HepG2 (cell line): Measurements from ENCODE around the gene NPPC. TPM values are rescaled to one million over a fixed set of nuclear protein-coding genes. Genes with fewer than 3 reads are reported as not detected.

Experiments
- ATAC-seq: fragments of 200-7000 bp; cut with Tn5 transposase; 3 replicates; pipeline ENCODE4 v1.9.1; 2020; ENCODE audit warnings: mild to moderate bottlenecking, moderate library complexity
- BruUV-seq: library from RNA; stranded (reverse); fragments of 400-500 nt; replicated peaks from 2 replicates; lab custom pipeline; 2021; lab: Mats Ljungman, UMichigan
- CTCF ChIA-PET: fragments of 300-600 bp; formaldehyde crosslinking; extraction: SDS; loops from one replicate; lab custom pipeline; 2021; ENCODE audit warnings: low total read pairs, inconsistent platforms, low intra/inter-chr PET ratio; lab: Yijun Ruan, JAX
- POLR2A ChIA-PET: fragments of 350-600 bp; sonication (Branson Sonifier 250); formaldehyde crosslinking; loops from one replicate; lab custom pipeline; 2020; ENCODE audit warnings: antibody characterized with exemption, inconsistent platforms; lab: Yijun Ruan, JAX
- DNase-seq: peaks from one replicate; pipeline ENCODE4 v3.0.0-alpha.2; 2015; ENCODE audit warnings: low spot score
- FAIRE-seq: peaks from 3 replicates; lab custom pipeline; 2011; peaks lifted over from hg19 to GRCh38; lab: Jason Lieb, UNC
- H2AFZ ChIP-seq: one replicate; pipeline ENCODE4 v1.6.1; 2011; ENCODE audit warnings: low read length, inconsistent platforms
- H3K27ac ChIP-seq: fragments of 300-600 bp; 3 replicates; pipeline ENCODE4 v1.8.0; 2011; ENCODE audit warnings: mixed run types, mild to moderate bottlenecking, mixed read lengths, low read length, inconsistent platforms; ENCODE audit not compliant: insufficient read depth; ENCODE audit errors: extremely low read length
- H3K27me3 ChIP-seq, 2 experiments: fragments of 200-600 bp in 1 of 2; 2 replicates in 1 of 2; 3 replicates in 1 of 2; pipeline versions ENCODE4 v1.6.0 to v1.8.0; 2011; ENCODE audit warnings: low read length in 2 of 2, mild to moderate bottlenecking in 2 of 2, moderate library complexity in 2 of 2, inconsistent platforms in 1 of 2; ENCODE audit not compliant: insufficient read depth in 2 of 2, control insufficient read depth in 1 of 2
- H3K36me3 ChIP-seq, 2 experiments: fragments of 200-600 bp in 1 of 2; replicated peaks in 1 of 2; 2 replicates in 1 of 2; 3 replicates in 1 of 2; pipeline versions ENCODE4 v1.5.1 to v1.8.0; 2011; ENCODE audit warnings: low read length in 2 of 2, inconsistent platforms in 1 of 2; ENCODE audit not compliant: insufficient read depth in 2 of 2, control insufficient read depth in 1 of 2
- H3K4me1 ChIP-seq: 2 replicates; pipeline ENCODE4 v1.5.1; 2012; ENCODE audit warnings: low read length, inconsistent platforms; ENCODE audit not compliant: insufficient read depth
- H3K4me2 ChIP-seq: 2 replicates; pipeline ENCODE4 v1.6.0; 2011; ENCODE audit warnings: low read depth, low read length, inconsistent platforms
- H3K4me3 ChIP-seq, 3 experiments: fragments of 200-600 bp in 1 of 3; sonication (generic), shearing (Covaris generic) in 1 of 3; replicated peaks in 1 of 3; 2 replicates each; pipeline ENCODE4 v1.5.1; 2011 to 2016; ENCODE audit warnings: low read length in 3 of 3, inconsistent platforms in 2 of 3, low read depth in 2 of 3, mild to moderate bottlenecking in 2 of 3, control low read depth in 1 of 3, mixed read lengths in 1 of 3; ENCODE audit not compliant: insufficient read depth in 1 of 3
- H3K79me2 ChIP-seq: one replicate; pipeline ENCODE4 v1.6.1; 2011; ENCODE audit warnings: low read length, inconsistent platforms; ENCODE audit not compliant: insufficient read depth
- H3K9ac ChIP-seq: 2 replicates; pipeline ENCODE4 v1.6.0; 2011; ENCODE audit warnings: mild to moderate bottlenecking, low read depth, low read length, inconsistent platforms; ENCODE audit not compliant: insufficient read depth
- H3K9me3 ChIP-seq: 2 replicates; pipeline ENCODE4 v1.5.1; 2012; ENCODE audit warnings: mild to moderate bottlenecking, low read length
- H4K20me1 ChIP-seq: 2 replicates; pipeline ENCODE4 v1.6.0; 2011; ENCODE audit warnings: inconsistent platforms, mild to moderate bottlenecking, low read length, moderate library complexity; ENCODE audit not compliant: insufficient read depth
- AKAP8 ChIP-seq: sonication (generic); formaldehyde crosslinking; IDR thresholded peaks from 2 replicates; pipeline ENCODE4 v1.5.1; 2020; ENCODE audit warnings: mild to moderate bottlenecking, missing genetic modification reagents
- CCDC6 ChIP-seq: sonication (generic); formaldehyde crosslinking; IDR thresholded peaks from 2 replicates; pipeline ENCODE4 v1.8.1; 2022; ENCODE audit warnings: mild to moderate bottlenecking, missing genetic modification reagents, moderate library complexity
- CREB1 ChIP-seq, 2 experiments: fragments of 450-650 bp in 1 of 2; IDR thresholded peaks; 2 replicates each; pipeline ENCODE4 v1.6.1; 2016 to 2017; ENCODE audit warnings: control low read depth in 1 of 2, mild to moderate bottlenecking in 1 of 2, missing compliant biosample characterization in 1 of 2, missing genetic modification characterization in 1 of 2
- JUNB ChIP-seq: sonication (generic); formaldehyde crosslinking; IDR thresholded peaks from 2 replicates; pipeline ENCODE4 v1.8.0; 2022; ENCODE audit warnings: missing genetic modification reagents, mild to moderate bottlenecking, borderline replicate concordance
- KDM5B ChIP-seq: sonication (generic); formaldehyde crosslinking; IDR thresholded peaks from 2 replicates; pipeline ENCODE4 v1.4.0; 2020; ENCODE audit warnings: missing genetic modification reagents, mild to moderate bottlenecking, borderline replicate concordance
- PCBP1 ChIP-seq: fragments of 200-400 bp; formaldehyde crosslinking; IDR thresholded peaks from 2 replicates; pipeline ENCODE4 v1.6.1; 2017; ENCODE audit warnings: mild to moderate bottlenecking, low read depth, low read length, borderline replicate concordance
- RBM22 ChIP-seq: fragments of 200-400 bp; formaldehyde crosslinking; optimal IDR thresholded peaks from 2 replicates; pipeline ENCODE3; 2017; ENCODE audit warnings: mild to moderate bottlenecking, low read length, moderate library complexity
- ZFP36 ChIP-seq: fragments of 150-350 bp; IDR thresholded peaks from 2 replicates; pipeline ENCODE4 v1.6.1; 2018; ENCODE audit warnings: borderline replicate concordance, low read length, low read depth; ENCODE audit not compliant: partially characterized antibody
- ZFP36L1 ChIP-seq: sonication (generic); formaldehyde crosslinking; IDR thresholded peaks from 2 replicates; pipeline ENCODE4 v1.8.0; 2022; ENCODE audit warnings: mild to moderate bottlenecking, missing genetic modification reagents, moderate library complexity
- ZNF468 ChIP-seq: sonication (generic); formaldehyde crosslinking; IDR thresholded peaks from 2 replicates; pipeline ENCODE4 v1.8.0; 2022; ENCODE audit warnings: mild to moderate bottlenecking, moderate library complexity, missing genetic modification reagents
- ZNF776 ChIP-seq: sonication (generic); formaldehyde crosslinking; IDR thresholded peaks from 2 replicates; pipeline ENCODE4 v1.4.0; 2020; ENCODE audit warnings: mild to moderate bottlenecking, missing genetic modification reagents
- ZNF891 ChIP-seq: sonication (generic); formaldehyde crosslinking; IDR thresholded peaks from 2 replicates; pipeline ENCODE4 v1.5.0; 2020; ENCODE audit warnings: mild to moderate bottlenecking, missing genetic modification reagents
- ZSCAN21 ChIP-seq: sonication (generic); formaldehyde crosslinking; IDR thresholded peaks from 2 replicates; pipeline ENCODE4 v1.8.0; 2022; ENCODE audit warnings: mild to moderate bottlenecking, missing genetic modification reagents, moderate library complexity, borderline replicate concordance
- WGBS: methylation state at CpG from one replicate; pipeline ENCODE4 v1.1.6; 2017; ENCODE audit warnings: low lambda C conversion rate; 5-methylcytosine and 5-hydroxymethylcytosine counted together
- in situ Hi-C: cut with HindIII; loops from 2 replicates; pipeline ENCODE4 v1.10.0; 2017; ENCODE audit warnings: low pct_unique_long_range_greater_than_20kb; ENCODE audit not compliant: extremely low pct_ligation_motif_present
- intact Hi-C: fragments of 100-400 bp; cut with micrococcal nuclease; formaldehyde crosslinking; loops from one replicate; pipeline ENCODE4 v1.10.0; 2022; ENCODE audit not compliant: unreplicated experiment
- polyA plus RNA-seq, 8 experiments: library from polyadenylated mRNA; depleted of rRNA in 3 of 8; stranded (reverse) in 7 of 8; unstranded in 1 of 8; fragments of >200 nt; fragmentation: Illumina TruSeq in 4 of 8; extraction: Trizol in 4 of 8; gene quantifications; 2 replicates each; pipeline versions ENCODE4 v1.2.1 to v1.2.3, GENCODE V29; 2011 to 2016; ENCODE audit warnings: low read depth in 4 of 8, missing spikeins in 1 of 8, mixed read lengths in 1 of 8; ENCODE audit not compliant: insufficient read depth in 1 of 8
- total RNA-seq, 5 experiments: library from RNA; depleted of rRNA; stranded (reverse); fragments of >200 nt; fragmentation: Illumina TruSeq; extraction: Trizol; gene quantifications; 2 replicates each; pipeline ENCODE4 v1.2.3, GENCODE V29; 2016; ENCODE audit warnings: low read depth in 1 of 5
- TF ChIP-seq, protein P1 (sequence below): sonication (generic); formaldehyde crosslinking; IDR thresholded peaks from 2 replicates; pipeline ENCODE4 v1.4.0; 2020; ENCODE audit warnings: missing genetic modification reagents, mild to moderate bottlenecking, borderline replicate concordance
- TF ChIP-seq, protein P2 (sequence below): sonication (generic); formaldehyde crosslinking; conservative IDR thresholded peaks from 2 replicates; pipeline ENCODE4 v1.8.0; 2022; ENCODE audit warnings: missing genetic modification reagents
- TF ChIP-seq, protein P3 (sequence below): sonication (generic); formaldehyde crosslinking; conservative IDR thresholded peaks from 2 replicates; pipeline ENCODE4 v1.8.0; 2022; ENCODE audit warnings: mild to moderate bottlenecking, moderate library complexity, missing genetic modification reagents
- TF ChIP-seq, protein P4 (sequence below): sonication (generic); formaldehyde crosslinking; IDR thresholded peaks from 2 replicates; pipeline ENCODE4 v1.4.0; 2020; ENCODE audit warnings: missing genetic modification reagents

Gene NPPC
- total and polyA plus RNA-seq, 2 of the 13 experiments (the other 11 are each of a cell fraction or from before 2014, with no cell fraction given): 0.11 TPM; not detected in 1

DNA sequence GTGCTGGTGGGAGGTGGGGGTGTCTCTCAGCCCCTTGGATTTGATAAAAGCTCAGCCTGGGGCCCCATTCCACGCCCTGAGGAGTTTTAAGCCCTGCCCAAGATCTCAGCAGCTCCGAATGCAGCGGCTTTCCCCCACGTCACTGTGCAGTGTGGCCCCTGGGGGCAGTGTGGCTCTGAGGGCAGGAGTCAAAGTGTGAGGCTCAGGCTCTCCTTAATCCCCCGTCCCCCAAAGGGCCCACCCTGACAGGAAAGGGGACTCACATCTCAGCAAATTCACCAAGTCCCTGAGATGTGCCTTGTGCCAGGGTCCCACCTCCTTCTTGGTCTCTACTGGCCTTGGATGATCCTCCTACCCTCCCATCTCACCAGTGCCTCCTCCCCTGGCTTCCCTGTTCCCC, 25.2 kb downstream of the NPPC start:
- Histone ChIP-seq H2AFZ (no peak overlapping the region), H4K20me1 (no peaks in the 10 kb centered on the region), H3K79me2 (no peaks in the 10 kb centered on the region), H3K4me1 (peaks cover 17% of the 10 kb centered on the region), H3K36me3 (no peaks in the 10 kb centered on the region), H3K9me3 (no peaks in the 10 kb centered on the region), H3K9ac (peak overlapping the region; percentile 11; the same call in 1 of the 2 replicates), H3K27ac (no peak overlapping the region), H3K27me3 (peaks cover 0 to 22% of the 10 kb centered on the region in 2 experiments; a peak in 4 of 5 replicates), H3K4me3 (peak overlapping the region; percentile 11 to 58 (median 15); a peak in 4 of 6 replicates), H3K4me2 (peak overlapping the region; percentile 78)
- no peak for FAIRE-seq
- ATAC-seq: peak; percentile 85
- intact Hi-C loops: loop anchor here (2.0 to 10.0 kb wide), 2 partner anchors 50 to 624 kb away; partner anchors contain the start of genes CHRND and PRSS56
- BruUV-seq: no TSS peak
- in situ Hi-C loops: no loop called here
- ChIA-PET POLR2A (no interaction called here), CTCF (interaction anchor here (1.4 to 2.0 kb wide), 2 partner anchors 426 to 540 kb away, joined by 3 to 10 read pairs; no protein-coding TSS in a partner anchor)
- WGBS: 6% methylated on average over 4 of the region's 5 CpGs
- DNase-seq: no peak
- TF ChIP-seq ZFP36L1 (CRISPR knock-in tag) (no peak), CCDC6 (CRISPR knock-in tag) (no peak), ZNF776 (CRISPR knock-in tag) (no peak), JUNB (CRISPR knock-in tag) (no peak), ZFP36 (no peak), CREB1 (IDR thresholded peaks at IDR 0.05) (peak; percentile 23; the same call in 1 of the 2 replicates), CREB1 (CRISPR knock-in tag; IDR thresholded peaks at IDR 0.05) (no peak), AKAP8 (CRISPR knock-in tag) (no peak), ZNF468 (CRISPR knock-in tag) (no peak), KDM5B (no peak), RBM22 (no peak), PCBP1 (no peak), ZNF891 (0 out of 2 replicates have a peak, but pooled peaks have one; percentile 51), ZSCAN21 (CRISPR knock-in tag) (no peak)
- TF ChIP-seq, protein P1, sequence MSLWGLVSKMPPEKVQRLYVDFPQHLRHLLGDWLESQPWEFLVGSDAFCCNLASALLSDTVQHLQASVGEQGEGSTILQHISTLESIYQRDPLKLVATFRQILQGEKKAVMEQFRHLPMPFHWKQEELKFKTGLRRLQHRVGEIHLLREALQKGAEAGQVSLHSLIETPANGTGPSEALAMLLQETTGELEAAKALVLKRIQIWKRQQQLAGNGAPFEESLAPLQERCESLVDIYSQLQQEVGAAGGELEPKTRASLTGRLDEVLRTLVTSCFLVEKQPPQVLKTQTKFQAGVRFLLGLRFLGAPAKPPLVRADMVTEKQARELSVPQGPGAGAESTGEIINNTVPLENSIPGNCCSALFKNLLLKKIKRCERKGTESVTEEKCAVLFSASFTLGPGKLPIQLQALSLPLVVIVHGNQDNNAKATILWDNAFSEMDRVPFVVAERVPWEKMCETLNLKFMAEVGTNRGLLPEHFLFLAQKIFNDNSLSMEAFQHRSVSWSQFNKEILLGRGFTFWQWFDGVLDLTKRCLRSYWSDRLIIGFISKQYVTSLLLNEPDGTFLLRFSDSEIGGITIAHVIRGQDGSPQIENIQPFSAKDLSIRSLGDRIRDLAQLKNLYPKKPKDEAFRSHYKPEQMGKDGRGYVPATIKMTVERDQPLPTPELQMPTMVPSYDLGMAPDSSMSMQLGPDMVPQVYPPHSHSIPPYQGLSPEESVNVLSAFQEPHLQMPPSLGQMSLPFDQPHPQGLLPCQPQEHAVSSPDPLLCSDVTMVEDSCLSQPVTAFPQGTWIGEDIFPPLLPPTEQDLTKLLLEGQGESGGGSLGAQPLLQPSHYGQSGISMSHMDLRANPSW (CRISPR knock-in tag): no peak
- TF ChIP-seq, protein P2, sequence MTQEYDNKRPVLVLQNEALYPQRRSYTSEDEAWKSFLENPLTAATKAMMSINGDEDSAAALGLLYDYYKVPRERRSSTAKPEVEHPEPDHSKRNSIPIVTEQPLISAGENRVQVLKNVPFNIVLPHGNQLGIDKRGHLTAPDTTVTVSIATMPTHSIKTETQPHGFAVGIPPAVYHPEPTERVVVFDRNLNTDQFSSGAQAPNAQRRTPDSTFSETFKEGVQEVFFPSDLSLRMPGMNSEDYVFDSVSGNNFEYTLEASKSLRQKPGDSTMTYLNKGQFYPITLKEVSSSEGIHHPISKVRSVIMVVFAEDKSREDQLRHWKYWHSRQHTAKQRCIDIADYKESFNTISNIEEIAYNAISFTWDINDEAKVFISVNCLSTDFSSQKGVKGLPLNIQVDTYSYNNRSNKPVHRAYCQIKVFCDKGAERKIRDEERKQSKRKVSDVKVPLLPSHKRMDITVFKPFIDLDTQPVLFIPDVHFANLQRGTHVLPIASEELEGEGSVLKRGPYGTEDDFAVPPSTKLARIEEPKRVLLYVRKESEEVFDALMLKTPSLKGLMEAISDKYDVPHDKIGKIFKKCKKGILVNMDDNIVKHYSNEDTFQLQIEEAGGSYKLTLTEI: no peak
- TF ChIP-seq, protein P3, sequence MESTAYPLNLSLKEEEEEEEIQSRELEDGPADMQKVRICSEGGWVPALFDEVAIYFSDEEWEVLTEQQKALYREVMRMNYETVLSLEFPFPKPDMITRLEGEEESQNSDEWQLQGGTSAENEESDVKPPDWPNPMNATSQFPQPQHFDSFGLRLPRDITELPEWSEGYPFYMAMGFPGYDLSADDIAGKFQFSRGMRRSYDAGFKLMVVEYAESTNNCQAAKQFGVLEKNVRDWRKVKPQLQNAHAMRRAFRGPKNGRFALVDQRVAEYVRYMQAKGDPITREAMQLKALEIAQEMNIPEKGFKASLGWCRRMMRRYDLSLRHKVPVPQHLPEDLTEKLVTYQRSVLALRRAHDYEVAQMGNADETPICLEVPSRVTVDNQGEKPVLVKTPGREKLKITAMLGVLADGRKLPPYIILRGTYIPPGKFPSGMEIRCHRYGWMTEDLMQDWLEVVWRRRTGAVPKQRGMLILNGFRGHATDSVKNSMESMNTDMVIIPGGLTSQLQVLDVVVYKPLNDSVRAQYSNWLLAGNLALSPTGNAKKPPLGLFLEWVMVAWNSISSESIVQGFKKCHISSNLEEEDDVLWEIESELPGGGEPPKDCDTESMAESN (CRISPR knock-in tag): no peak
- TF ChIP-seq, protein P4, sequence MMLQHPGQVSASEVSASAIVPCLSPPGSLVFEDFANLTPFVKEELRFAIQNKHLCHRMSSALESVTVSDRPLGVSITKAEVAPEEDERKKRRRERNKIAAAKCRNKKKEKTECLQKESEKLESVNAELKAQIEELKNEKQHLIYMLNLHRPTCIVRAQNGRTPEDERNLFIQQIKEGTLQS (CRISPR knock-in tag): no peak
